H1 (cell line): ENCODE results near the gene TCEANC2. TPM values are rescaled to one million over a fixed set of nuclear protein-coding genes. Genes with fewer than 3 reads are reported as not detected.
A peak's percentile ranks its signal among the peaks of the same experiment; 100 is the strongest.

Source experiments
- BRCA1 ChIP-seq: IDR thresholded peaks from 2 replicates; pipeline ENCODE4 v1.6.1; 2012; ENCODE audit warnings: low read depth, low read length, improper control_type of control experiment
- NANOG ChIP-seq: IDR thresholded peaks from 2 replicates; pipeline ENCODE4 v1.6.1; 2011; ENCODE audit warnings: low read length, low read depth, mild to moderate bottlenecking, inconsistent platforms; ENCODE audit not compliant: insufficient read depth, poor library complexity, severe bottlenecking
- RAD21 ChIP-seq, 2 experiments: IDR thresholded peaks in 1 of 2; conservative IDR thresholded peaks in 1 of 2; 2 replicates each; pipeline ENCODE4 v1.6.1; 2011; ENCODE audit warnings: low read depth in 2 of 2, low read length in 2 of 2, improper control_type of control experiment in 1 of 2, inconsistent platforms in 1 of 2, mild to moderate bottlenecking in 1 of 2, moderate library complexity in 1 of 2
- TAF1 ChIP-seq: IDR thresholded peaks from 2 replicates; pipeline ENCODE4 v1.6.1; 2011; ENCODE audit warnings: mild to moderate bottlenecking, low read depth, low read length
- TCF12 ChIP-seq: IDR thresholded peaks from 2 replicates; pipeline ENCODE4 v1.6.1; 2011; ENCODE audit warnings: low read depth, mild to moderate bottlenecking, low read length
- polyA plus RNA-seq, 7 experiments: library from polyadenylated mRNA; depleted of rRNA in 3 of 7; stranded (reverse) in 5 of 7; unstranded in 2 of 7; fragments of >200 nt in 5 of 7; fragments of 200-250 nt in 2 of 7; gene quantifications; 1 replicate in 5 of 7; 2 replicates in 1 of 7; 4 replicates in 1 of 7; pipeline versions ENCODE4 v1.2.1 to v1.2.3, GENCODE V29; 2011 to 2013; ENCODE audit warnings: missing spikeins in 2 of 7, mixed read lengths in 2 of 7
- total RNA-seq: library from RNA; stranded (reverse); fragmentation: NEBNext Ultra II Directional; extraction: Animal tissue kit (Norgen Biotek cat#: 25700); gene quantifications from 2 replicates; pipeline ENCODE4 v1.2.1, GENCODE V29; 2021
- TF ChIP-seq, protein P1 (sequence below): fragments of 300-600 bp; sonication (generic); IDR thresholded peaks from 2 replicates; pipeline ENCODE4 v1.7.1; 2012; ENCODE audit warnings: low read length, moderate library complexity, mild to moderate bottlenecking, inconsistent platforms; ENCODE audit not compliant: insufficient replicate concordance
- TF ChIP-seq, protein P2 (sequence below), 3 experiments: IDR thresholded peaks; 1 replicate in 2 of 3; 2 replicates in 1 of 3; pipeline versions ENCODE4 v1.5.1 to v1.6.1; 2011; ENCODE audit warnings: low read length in 3 of 3, mild to moderate bottlenecking in 3 of 3, inconsistent platforms in 2 of 3, low read depth in 1 of 3, moderate library complexity in 1 of 3; ENCODE audit not compliant: insufficient read depth in 1 of 3; ENCODE audit errors: control extremely low read depth in 1 of 3

TCEANC2 gene
- total and polyA plus RNA-seq, 2 of the 8 experiments (the other 6 are each of a cell fraction or from before 2014, with no cell fraction given): 4.2 to 8.2 TPM

DNA sequence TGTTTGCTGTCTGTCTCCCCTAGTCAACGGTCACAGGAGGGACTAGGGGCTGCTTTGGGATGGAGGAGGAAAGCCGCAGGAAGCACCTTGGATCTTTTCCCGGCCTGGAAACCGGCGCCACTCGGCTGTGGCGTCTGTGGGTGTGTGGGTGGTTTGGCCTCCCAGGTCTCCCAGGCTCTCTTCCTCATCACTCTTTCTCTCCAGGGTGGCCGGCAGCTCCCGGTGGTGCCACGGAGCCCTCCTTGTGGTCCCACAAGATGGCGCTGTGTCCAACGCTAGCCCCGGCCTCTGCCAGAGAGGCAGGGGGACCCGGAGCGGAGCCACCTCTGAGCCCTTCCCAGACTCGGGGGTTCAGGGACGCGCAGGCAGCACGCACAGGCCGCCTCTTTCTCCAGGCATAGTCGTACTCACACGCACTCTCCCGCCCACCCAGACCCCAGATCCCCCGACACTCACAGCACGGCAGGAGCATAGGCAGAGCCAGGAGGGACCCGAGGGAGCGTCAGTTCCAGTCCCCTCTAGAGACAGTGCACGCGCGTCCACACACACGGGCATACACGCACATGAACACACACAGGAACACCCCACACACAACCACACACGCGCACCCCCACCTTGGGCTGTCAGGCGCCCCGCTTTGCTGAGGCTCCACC, 68.2 kb downstream of the TCEANC2 start (continued):
- TF ChIP-seq, protein P1, sequence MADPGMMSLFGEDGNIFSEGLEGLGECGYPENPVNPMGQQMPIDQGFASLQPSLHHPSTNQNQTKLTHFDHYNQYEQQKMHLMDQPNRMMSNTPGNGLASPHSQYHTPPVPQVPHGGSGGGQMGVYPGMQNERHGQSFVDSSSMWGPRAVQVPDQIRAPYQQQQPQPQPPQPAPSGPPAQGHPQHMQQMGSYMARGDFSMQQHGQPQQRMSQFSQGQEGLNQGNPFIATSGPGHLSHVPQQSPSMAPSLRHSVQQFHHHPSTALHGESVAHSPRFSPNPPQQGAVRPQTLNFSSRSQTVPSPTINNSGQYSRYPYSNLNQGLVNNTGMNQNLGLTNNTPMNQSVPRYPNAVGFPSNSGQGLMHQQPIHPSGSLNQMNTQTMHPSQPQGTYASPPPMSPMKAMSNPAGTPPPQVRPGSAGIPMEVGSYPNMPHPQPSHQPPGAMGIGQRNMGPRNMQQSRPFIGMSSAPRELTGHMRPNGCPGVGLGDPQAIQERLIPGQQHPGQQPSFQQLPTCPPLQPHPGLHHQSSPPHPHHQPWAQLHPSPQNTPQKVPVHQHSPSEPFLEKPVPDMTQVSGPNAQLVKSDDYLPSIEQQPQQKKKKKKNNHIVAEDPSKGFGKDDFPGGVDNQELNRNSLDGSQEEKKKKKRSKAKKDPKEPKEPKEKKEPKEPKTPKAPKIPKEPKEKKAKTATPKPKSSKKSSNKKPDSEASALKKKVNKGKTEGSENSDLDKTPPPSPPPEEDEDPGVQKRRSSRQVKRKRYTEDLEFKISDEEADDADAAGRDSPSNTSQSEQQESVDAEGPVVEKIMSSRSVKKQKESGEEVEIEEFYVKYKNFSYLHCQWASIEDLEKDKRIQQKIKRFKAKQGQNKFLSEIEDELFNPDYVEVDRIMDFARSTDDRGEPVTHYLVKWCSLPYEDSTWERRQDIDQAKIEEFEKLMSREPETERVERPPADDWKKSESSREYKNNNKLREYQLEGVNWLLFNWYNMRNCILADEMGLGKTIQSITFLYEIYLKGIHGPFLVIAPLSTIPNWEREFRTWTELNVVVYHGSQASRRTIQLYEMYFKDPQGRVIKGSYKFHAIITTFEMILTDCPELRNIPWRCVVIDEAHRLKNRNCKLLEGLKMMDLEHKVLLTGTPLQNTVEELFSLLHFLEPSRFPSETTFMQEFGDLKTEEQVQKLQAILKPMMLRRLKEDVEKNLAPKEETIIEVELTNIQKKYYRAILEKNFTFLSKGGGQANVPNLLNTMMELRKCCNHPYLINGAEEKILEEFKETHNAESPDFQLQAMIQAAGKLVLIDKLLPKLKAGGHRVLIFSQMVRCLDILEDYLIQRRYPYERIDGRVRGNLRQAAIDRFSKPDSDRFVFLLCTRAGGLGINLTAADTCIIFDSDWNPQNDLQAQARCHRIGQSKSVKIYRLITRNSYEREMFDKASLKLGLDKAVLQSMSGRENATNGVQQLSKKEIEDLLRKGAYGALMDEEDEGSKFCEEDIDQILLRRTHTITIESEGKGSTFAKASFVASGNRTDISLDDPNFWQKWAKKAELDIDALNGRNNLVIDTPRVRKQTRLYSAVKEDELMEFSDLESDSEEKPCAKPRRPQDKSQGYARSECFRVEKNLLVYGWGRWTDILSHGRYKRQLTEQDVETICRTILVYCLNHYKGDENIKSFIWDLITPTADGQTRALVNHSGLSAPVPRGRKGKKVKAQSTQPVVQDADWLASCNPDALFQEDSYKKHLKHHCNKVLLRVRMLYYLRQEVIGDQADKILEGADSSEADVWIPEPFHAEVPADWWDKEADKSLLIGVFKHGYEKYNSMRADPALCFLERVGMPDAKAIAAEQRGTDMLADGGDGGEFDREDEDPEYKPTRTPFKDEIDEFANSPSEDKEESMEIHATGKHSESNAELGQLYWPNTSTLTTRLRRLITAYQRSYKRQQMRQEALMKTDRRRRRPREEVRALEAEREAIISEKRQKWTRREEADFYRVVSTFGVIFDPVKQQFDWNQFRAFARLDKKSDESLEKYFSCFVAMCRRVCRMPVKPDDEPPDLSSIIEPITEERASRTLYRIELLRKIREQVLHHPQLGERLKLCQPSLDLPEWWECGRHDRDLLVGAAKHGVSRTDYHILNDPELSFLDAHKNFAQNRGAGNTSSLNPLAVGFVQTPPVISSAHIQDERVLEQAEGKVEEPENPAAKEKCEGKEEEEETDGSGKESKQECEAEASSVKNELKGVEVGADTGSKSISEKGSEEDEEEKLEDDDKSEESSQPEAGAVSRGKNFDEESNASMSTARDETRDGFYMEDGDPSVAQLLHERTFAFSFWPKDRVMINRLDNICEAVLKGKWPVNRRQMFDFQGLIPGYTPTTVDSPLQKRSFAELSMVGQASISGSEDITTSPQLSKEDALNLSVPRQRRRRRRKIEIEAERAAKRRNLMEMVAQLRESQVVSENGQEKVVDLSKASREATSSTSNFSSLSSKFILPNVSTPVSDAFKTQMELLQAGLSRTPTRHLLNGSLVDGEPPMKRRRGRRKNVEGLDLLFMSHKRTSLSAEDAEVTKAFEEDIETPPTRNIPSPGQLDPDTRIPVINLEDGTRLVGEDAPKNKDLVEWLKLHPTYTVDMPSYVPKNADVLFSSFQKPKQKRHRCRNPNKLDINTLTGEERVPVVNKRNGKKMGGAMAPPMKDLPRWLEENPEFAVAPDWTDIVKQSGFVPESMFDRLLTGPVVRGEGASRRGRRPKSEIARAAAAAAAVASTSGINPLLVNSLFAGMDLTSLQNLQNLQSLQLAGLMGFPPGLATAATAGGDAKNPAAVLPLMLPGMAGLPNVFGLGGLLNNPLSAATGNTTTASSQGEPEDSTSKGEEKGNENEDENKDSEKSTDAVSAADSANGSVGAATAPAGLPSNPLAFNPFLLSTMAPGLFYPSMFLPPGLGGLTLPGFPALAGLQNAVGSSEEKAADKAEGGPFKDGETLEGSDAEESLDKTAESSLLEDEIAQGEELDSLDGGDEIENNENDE: no peak
- TF ChIP-seq BRCA1 (no peak), RAD21 (IDR thresholded peaks at IDR 0.05 in 1 of 2, conservative IDR thresholded peaks at IDR 0.05 in 1 of 2; ENCODE audit: low read depth in 2 of 2, low read length in 2 of 2) (peak; percentile 83 to 92), TCF12 (no peak), TAF1 (peak; percentile 44; the same call in 1 of the 2 replicates), NANOG (no peak)
- TF ChIP-seq, protein P2, sequence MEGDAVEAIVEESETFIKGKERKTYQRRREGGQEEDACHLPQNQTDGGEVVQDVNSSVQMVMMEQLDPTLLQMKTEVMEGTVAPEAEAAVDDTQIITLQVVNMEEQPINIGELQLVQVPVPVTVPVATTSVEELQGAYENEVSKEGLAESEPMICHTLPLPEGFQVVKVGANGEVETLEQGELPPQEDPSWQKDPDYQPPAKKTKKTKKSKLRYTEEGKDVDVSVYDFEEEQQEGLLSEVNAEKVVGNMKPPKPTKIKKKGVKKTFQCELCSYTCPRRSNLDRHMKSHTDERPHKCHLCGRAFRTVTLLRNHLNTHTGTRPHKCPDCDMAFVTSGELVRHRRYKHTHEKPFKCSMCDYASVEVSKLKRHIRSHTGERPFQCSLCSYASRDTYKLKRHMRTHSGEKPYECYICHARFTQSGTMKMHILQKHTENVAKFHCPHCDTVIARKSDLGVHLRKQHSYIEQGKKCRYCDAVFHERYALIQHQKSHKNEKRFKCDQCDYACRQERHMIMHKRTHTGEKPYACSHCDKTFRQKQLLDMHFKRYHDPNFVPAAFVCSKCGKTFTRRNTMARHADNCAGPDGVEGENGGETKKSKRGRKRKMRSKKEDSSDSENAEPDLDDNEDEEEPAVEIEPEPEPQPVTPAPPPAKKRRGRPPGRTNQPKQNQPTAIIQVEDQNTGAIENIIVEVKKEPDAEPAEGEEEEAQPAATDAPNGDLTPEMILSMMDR (IDR thresholded peaks at IDR 0.05; ENCODE audit: control extremely low read depth in 1 of 3, insufficient read depth in 1 of 3, low read depth in 1 of 3, low read length in 3 of 3): peak; percentile 78 to 85 (median 84)
